LNCAP (cell line): ENCODE measurements around the gene SYT1.

ENCODE experiments used
- CTCF ChIP-seq: fragments of 450-650 bp; IDR thresholded peaks from 2 replicates; pipeline ENCODE4 v1.5.1; 2017; ENCODE audit warnings: mild to moderate bottlenecking

SYT1 gene

GRCh38 chr12:79067977-79068376 lies 203.4 kb downstream of the SYT1 start:
- TF ChIP-seq CTCF: no peak

- TF ChIP-seq CTCF: no peak
Measured at GRCh38 chr12:79069009-79069408, 204.4 kb downstream of the SYT1 start.

- no peak for TF ChIP-seq CTCF
Measured at GRCh38 chr12:79071498-79071897, 206.9 kb downstream of the SYT1 start.

- TF ChIP-seq CTCF: no peak
Measured at GRCh38 chr12:79073506-79073905, 208.9 kb downstream of the SYT1 start.

GRCh38 chr12:79082595-79082994 lies 218.0 kb downstream of the SYT1 start:
- no peak for TF ChIP-seq CTCF

GRCh38 chr12:79083181-79083580 lies 218.6 kb downstream of the SYT1 start:
- TF ChIP-seq CTCF: no peak

GRCh38 chr12:79085106-79085682 lies 220.6 kb downstream of the SYT1 start:
- no peak for TF ChIP-seq CTCF
